Measurements from ENCODE around the gene EHMT1. TPM values are rescaled to one million over a fixed set of nuclear protein-coding genes. Genes with fewer than 3 reads are reported as not detected.
A peak's percentile ranks its signal among the peaks of the same experiment; 100 is the strongest.

EHMT1 gene
- polyA plus RNA-seq, 3 donors, result 10.1 to 46.5 (median 15.0) TPM

GRCh38 chr9:137605121-137606004 is 13.4 kb upstream of the EHMT1 start, which contains the start of gene ARRDC1:
TSS of gene ARRDC1 (plus strand) at chr9:137605686. CDS start at chr9:137605718, 32 bp downstream.
- Mint-ChIP-seq H3K4me3 (peak within 1 kb of the TSS; percentile 86 to 96), H3K4me1 (peaks cover 68% of the 10 kb centered on the region), H3K9me3 (no peaks in the 10 kb centered on the region), H3K36me3 (peaks cover 4 to 10% of the 10 kb centered on the region in 2 donors), H3K27me3 (ENCODE audit: low read depth in 3 of 3) (peaks cover 0 to 10% (median 6%) of the 10 kb centered on the region in 3 donors), H3K27ac (peak within 1 kb of the TSS; percentile 69 to 95 (median 91))
- Histone ChIP-seq H3K4me3 (replicated peaks in 1 of 3; ENCODE audit: low read depth in 2 of 3, low read length in 3 of 3) (peak within 1 kb of the TSS; percentile 41 to 93 (median 74)), H3K27me3 (ENCODE audit: control insufficient read depth in 2 of 2, insufficient read depth in 2 of 2, low read length in 2 of 2) (no peaks in the 10 kb centered on the region), H3K27ac (ENCODE audit: low read depth in 1 of 2, low read length in 2 of 2) (peak within 1 kb of the TSS; percentile 80 to 82), H3K9ac (ENCODE audit: insufficient read depth, low read length, poor library complexity, severe bottlenecking) (peak within 1 kb of the TSS; percentile 79), H4K20me1 (ENCODE audit: insufficient read depth, low read length) (peaks cover 38% of the 10 kb centered on the region), H2AFZ (ENCODE audit: insufficient read depth, low read depth, low read length, poor library complexity, severe bottlenecking) (peak within 1 kb of the TSS; percentile 57), H3K4me1 (ENCODE audit: control insufficient read depth in 1 of 2, insufficient read depth in 2 of 2, low read length in 2 of 2) (peaks cover 62 to 64% of the 10 kb centered on the region in 2 donors), H3K79me2 (ENCODE audit: insufficient read depth, low read length) (peaks cover 44% of the 10 kb centered on the region), H3K36me3 (replicated peaks in 1 of 2; ENCODE audit: control insufficient read depth in 1 of 2, insufficient read depth in 2 of 2, low read length in 2 of 2) (no peaks in the 10 kb centered on the region), H3K9me3 (replicated peaks in 1 of 2; ENCODE audit: control insufficient read depth in 1 of 2, insufficient read depth in 1 of 2, low read length in 2 of 2) (no peaks in the 10 kb centered on the region), H3K4me2 (replicated peaks; ENCODE audit: extremely low read depth, low read length, poor library complexity, severe bottlenecking) (peak within 1 kb of the TSS; percentile 99)
- no peak for TF ChIP-seq CTCF (IDR thresholded peaks at IDR 0.05)
- WGBS (ENCODE audit: insufficient coverage), result under 1% methylated on average over 63 of the region's 111 CpGs
- DNase-seq, result peak; percentile 88 to 96 (median 94)
- intact Hi-C loops (cut with micrococcal nuclease), result loop anchor here (1.0 to 10.0 kb wide), 5 partner anchors 13 to 141 kb away; partner anchors contain the start of genes MRPL41 (in 1 of the 2), PNPLA7 (in 1 of the 2) and ZMYND19 (in 1 of the 2)

GRCh38 chr9:137606005-137606621 is 12.7 kb upstream of the EHMT1 start:
- TF ChIP-seq CTCF (IDR thresholded peaks at IDR 0.05), result no peak
- peaks cover 51% of the 10 kb centered on the region for H3K79me2 ChIP-seq (ENCODE audit: insufficient read depth, low read length)
- H3K4me1 ChIP-seq (ENCODE audit: control insufficient read depth in 1 of 2, insufficient read depth in 2 of 2, low read length in 2 of 2), result peaks cover 67 to 69% of the 10 kb centered on the region in 2 donors
- Mint-ChIP-seq H3K4me1 (peaks cover 69% of the 10 kb centered on the region), H3K9me3 (no peaks in the 10 kb centered on the region), H3K36me3 (peaks cover 4 to 13% of the 10 kb centered on the region in 2 donors), H3K27me3 (ENCODE audit: low read depth in 3 of 3) (peaks cover 0 to 10% (median 6%) of the 10 kb centered on the region in 3 donors), H3K27ac (peak overlapping the region; percentile 69 to 95 (median 89)), H3K4me3 (peak overlapping the region; percentile 86 to 96)
- peak overlapping the region; percentile 57 for H2AFZ ChIP-seq (ENCODE audit: insufficient read depth, low read depth, low read length, poor library complexity, severe bottlenecking)
- H3K27me3 ChIP-seq (ENCODE audit: control insufficient read depth in 2 of 2, insufficient read depth in 2 of 2, low read length in 2 of 2), result no peaks in the 10 kb centered on the region
- H3K9me3 ChIP-seq (replicated peaks in 1 of 2; ENCODE audit: control insufficient read depth in 1 of 2, insufficient read depth in 1 of 2, low read length in 2 of 2), result no peaks in the 10 kb centered on the region
- WGBS (ENCODE audit: insufficient coverage), result 3% methylated on average over 57 of the region's 57 CpGs
- peak overlapping the region; percentile 80 to 82 for H3K27ac ChIP-seq (ENCODE audit: low read depth in 1 of 2, low read length in 2 of 2)
- H3K4me3 ChIP-seq (replicated peaks in 1 of 3; ENCODE audit: low read depth in 2 of 3, low read length in 3 of 3), result peak overlapping the region; percentile 41 to 93 (median 74)
- DNase-seq, result no peak
- intact Hi-C loops (cut with micrococcal nuclease), result loop anchor here (1.0 to 10.0 kb wide), 4 partner anchors 12 to 141 kb away; partner anchors contain the start of genes MRPL41 (in 1 of the 2) and PNPLA7 (in 1 of the 2)
- peaks cover 43% of the 10 kb centered on the region for H4K20me1 ChIP-seq (ENCODE audit: insufficient read depth, low read length)
- H3K36me3 ChIP-seq (replicated peaks in 1 of 2; ENCODE audit: control insufficient read depth in 1 of 2, insufficient read depth in 2 of 2, low read length in 2 of 2), result no peaks in the 10 kb centered on the region
- peak overlapping the region; percentile 99 for H3K4me2 ChIP-seq (replicated peaks; ENCODE audit: extremely low read depth, low read length, poor library complexity, severe bottlenecking)
- H3K9ac ChIP-seq (ENCODE audit: insufficient read depth, low read length, poor library complexity, severe bottlenecking), result peak overlapping the region; percentile 79
